ENCODE data around the gene RPL32. TPM values are rescaled to one million over a fixed set of nuclear protein-coding genes. Genes with fewer than 3 reads are reported as not detected.

The RPL32 gene
- total and polyA plus RNA-seq, 2 of the 4 experiments (the other 2 are of a cell fraction) = 566 to 1,856 TPM

DNA sequence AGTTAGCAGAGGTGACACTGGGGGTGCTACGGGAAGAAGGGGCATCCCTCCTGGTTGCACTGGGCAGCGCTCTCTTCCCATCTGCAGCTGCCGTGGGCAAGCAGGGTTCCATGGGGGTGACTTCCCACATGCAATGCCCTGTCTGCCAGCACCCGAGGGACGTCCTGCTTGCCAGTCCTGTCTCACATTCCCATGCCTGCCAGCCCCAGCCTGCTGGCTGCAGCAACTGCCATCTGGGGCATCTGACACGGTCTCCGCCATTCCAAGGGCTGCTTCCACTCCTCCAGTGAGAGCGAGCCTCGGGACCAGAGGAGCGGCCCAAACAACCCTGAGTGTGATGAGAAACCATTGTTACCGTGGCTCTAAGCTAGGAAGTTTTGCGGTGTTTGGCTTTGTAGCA lies 45.4 kb upstream of the RPL32 start:
- dilution Hi-C loops (cut with HindIII; ENCODE audit: low sequenced_read_pairs, unreplicated experiment) (no loop called here), in situ Hi-C loops (cut with MboI; ENCODE audit: low sequenced_read_pairs) (loop anchor here (25.0 kb wide), 1 partner anchor 749 kb away; no protein-coding TSS in a partner anchor), intact Hi-C loops (cut with micrococcal nuclease) (no loop called here)
- Histone ChIP-seq H3K4me3 (ENCODE audit: insufficient read depth, low read depth, low read length) (no peak overlapping the region), H3K27me3 (ENCODE audit: control insufficient read depth, insufficient read depth, low read length) (peaks cover 27% of the 10 kb centered on the region), H2AFZ (replicated peaks; ENCODE audit: low read length, poor library complexity) (no peak overlapping the region), H3K14ac (replicated peaks; ENCODE audit: low read depth, low read length) (no peak overlapping the region), H4K5ac (ENCODE audit: low read depth, low read length) (no peak overlapping the region), H3K9me1 (ENCODE audit: insufficient read depth, low read length) (peaks cover 3% of the 10 kb centered on the region; the same call in 1 of the 2 replicates), H3K79me1 (ENCODE audit: low read depth in 1 of 2, low read length in 2 of 2) (no peaks in the 10 kb centered on the region), H2BK15ac (ENCODE audit: low read depth, low read length) (no peak overlapping the region), H3K36me3 (ENCODE audit: control insufficient read depth, insufficient read depth, low read length) (no peaks in the 10 kb centered on the region), H3K9ac (ENCODE audit: low read depth, low read length) (no peak overlapping the region), H3K9me3 (ENCODE audit: control insufficient read depth, insufficient read depth, low read length) (no peaks in the 10 kb centered on the region), H2BK120ac (ENCODE audit: low read depth, low read length) (no peak overlapping the region), H3K56ac (ENCODE audit: extremely low read depth, insufficient read depth, low read length) (no peak overlapping the region), H3K4me2 (ENCODE audit: low read depth, low read length) (no peak overlapping the region), H4K91ac (ENCODE audit: insufficient read depth, low read depth, low read length) (no peak overlapping the region), H3K4ac (ENCODE audit: low read depth, low read length) (no peak overlapping the region), H2AK5ac (ENCODE audit: low read depth, low read length) (no peak overlapping the region), H2BK20ac (ENCODE audit: low read depth, low read length) (no peak overlapping the region), H3K23ac (ENCODE audit: low read depth, low read length) (no peak overlapping the region), H3K18ac (ENCODE audit: low read depth, low read length) (no peak overlapping the region), H4K20me1 (ENCODE audit: insufficient read depth, low read length) (no peaks in the 10 kb centered on the region), H3K27ac (ENCODE audit: insufficient read depth, low read length) (no peak overlapping the region), H2BK5ac (ENCODE audit: low read depth, low read length, poor library complexity, severe bottlenecking) (no peak overlapping the region), H4K8ac (ENCODE audit: low read depth in 2 of 2, low read length in 2 of 2) (no peak overlapping the region), H2AK9ac (replicated peaks; ENCODE audit: low read depth, low read length, poor library complexity) (no peak overlapping the region), H3K4me1 (ENCODE audit: control insufficient read depth, insufficient read depth, low read length) (no peaks in the 10 kb centered on the region; the same call in 1 of the 2 replicates)
- 95% methylated on average over 3 of the region's 12 CpGs; no CpG with 5 or more reads in 1 of the 2 experiments for WGBS, 2 experiments (ENCODE audit: extremely low coverage in 2 of 2, insufficient read length in 1 of 2)
- DNase-seq (no peak), ATAC-seq (ENCODE audit: low read depth) (no peak)
- ChIA-PET POLR2A (ENCODE audit: unreplicated experiment) (interaction anchor here (0.6 kb wide), 1 partner anchor 52 kb away, joined by 3 read pairs; no protein-coding TSS in a partner anchor), CTCF (no interaction called here)
- TF ChIP-seq POLR2A (IDR thresholded peaks at IDR 0.05; ENCODE audit: low read depth, low read length) (no peak), RAD21 (IDR thresholded peaks at IDR 0.05; ENCODE audit: low read length) (no peak), MAZ (IDR thresholded peaks at IDR 0.05; ENCODE audit: borderline replicate concordance, low read depth, low read length) (no peak)
- TF ChIP-seq, protein P1, sequence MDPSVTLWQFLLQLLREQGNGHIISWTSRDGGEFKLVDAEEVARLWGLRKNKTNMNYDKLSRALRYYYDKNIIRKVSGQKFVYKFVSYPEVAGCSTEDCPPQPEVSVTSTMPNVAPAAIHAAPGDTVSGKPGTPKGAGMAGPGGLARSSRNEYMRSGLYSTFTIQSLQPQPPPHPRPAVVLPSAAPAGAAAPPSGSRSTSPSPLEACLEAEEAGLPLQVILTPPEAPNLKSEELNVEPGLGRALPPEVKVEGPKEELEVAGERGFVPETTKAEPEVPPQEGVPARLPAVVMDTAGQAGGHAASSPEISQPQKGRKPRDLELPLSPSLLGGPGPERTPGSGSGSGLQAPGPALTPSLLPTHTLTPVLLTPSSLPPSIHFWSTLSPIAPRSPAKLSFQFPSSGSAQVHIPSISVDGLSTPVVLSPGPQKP (IDR thresholded peaks at IDR 0.05; ENCODE audit: borderline replicate concordance, low read depth, low read length) = no peak
- no TSS peak for BruUV-seq (replicated peaks)
